Muscle of leg (tissue), 16 donors: ENCODE results near the gene LRP6. TPM values are rescaled to one million over a fixed set of nuclear protein-coding genes. Genes with fewer than 3 reads are reported as not detected.
"Not testable (repeated sequence)": the region's sequence is repeated elsewhere in the genome, so short reads cannot be mapped to it uniquely, and the experiment has no call there.

Experiments used
- DNase-seq: peaks from one replicate; pipeline ENCODE4 v3.0.0; 2013
- H3K27ac ChIP-seq: one replicate; pipeline ENCODE4 v1.5.1; 2013; ENCODE audit warnings: mild to moderate bottlenecking, low read length, control low read depth
- H3K27me3 ChIP-seq: one replicate; pipeline ENCODE4 v1.6.1; 2013; ENCODE audit warnings: low read length; ENCODE audit not compliant: control insufficient read depth, insufficient read depth
- H3K36me3 ChIP-seq: one replicate; pipeline ENCODE4 v1.6.1; 2013; ENCODE audit warnings: low read length; ENCODE audit not compliant: control insufficient read depth, insufficient read depth
- H3K4me1 ChIP-seq: one replicate; pipeline ENCODE4 v1.6.1; 2013; ENCODE audit warnings: low read length; ENCODE audit not compliant: control insufficient read depth, insufficient read depth
- H3K4me3 ChIP-seq: one replicate; pipeline ENCODE4 v1.5.1; 2013; ENCODE audit warnings: low read length, control low read depth
- H3K9me3 ChIP-seq: replicated peaks from 2 replicates; pipeline ENCODE4 v1.6.1; 2013; ENCODE audit warnings: low read depth, low read length; ENCODE audit not compliant: control insufficient read depth
- WGBS: methylation state at CpG from one replicate; pipeline ENCODE4 v1.1.5; 2013; ENCODE audit warnings: missing lambda C conversion rate; ENCODE audit not compliant: insufficient coverage; 5-methylcytosine and 5-hydroxymethylcytosine counted together
- long read RNA-seq, 11 donors: transcript quantifications; one replicate each; lab custom pipeline, GENCODE V29; 2026
- polyA plus RNA-seq, 8 donors: library from polyadenylated mRNA; unstranded; fragments of 120-200 nt; gene quantifications; one replicate each; pipeline versions ENCODE4 v1.2.1 to v1.2.3, GENCODE V29; 2013; ENCODE audit warnings: inconsistent platforms in 1 of 8, low replicate concordance in 1 of 8; ENCODE audit not compliant: insufficient read length in 8 of 8, insufficient read depth in 1 of 8
- total RNA-seq: library from RNA; stranded (reverse); fragments of 120-200 nt; gene quantifications from one replicate; pipeline ENCODE4 v1.2.4, GENCODE V29; 2013

LRP6 gene
- total RNA-seq (43.4 TPM), polyA plus RNA-seq (10 to 100 TPM; 18.8 to 39.9 (median 35.4) TPM)
- long read RNA-seq, donor 1, full-length matches to known transcripts: 1 of 1 reads
- long read RNA-seq, donor 1, partial matches to known transcripts: 0 of 1 reads
- long read RNA-seq, donor 1, other reads (novel, unspliced or antisense): 0 of 1 reads
- long read RNA-seq, donor 2: 0 reads
- long read RNA-seq, donor 3, full-length matches to known transcripts: 1 of 1 reads
- long read RNA-seq, donor 3, partial matches to known transcripts: 0 of 1 reads
- long read RNA-seq, donor 3, other reads (novel, unspliced or antisense): 0 of 1 reads
- long read RNA-seq, donor 4, full-length matches to known transcripts: 2 of 2 reads
- long read RNA-seq, donor 4, partial matches to known transcripts: 0 of 2 reads
- long read RNA-seq, donor 4, other reads (novel, unspliced or antisense): 0 of 2 reads
- long read RNA-seq, donor 5, partial matches to known transcripts: 11 of 12 reads
- long read RNA-seq, donor 5, other reads (novel, unspliced or antisense): 0 of 12 reads
- long read RNA-seq, donor 6, full-length matches to known transcripts: 3 of 3 reads
- long read RNA-seq, donor 6, partial matches to known transcripts: 0 of 3 reads
- long read RNA-seq, donor 6, other reads (novel, unspliced or antisense): 0 of 3 reads
- long read RNA-seq, donor 7, partial matches to known transcripts: 5 of 5 reads
- long read RNA-seq, donor 7, other reads (novel, unspliced or antisense): 0 of 5 reads
- long read RNA-seq, donor 8, full-length matches to known transcripts: 2 of 9 reads
- long read RNA-seq, donor 8, partial matches to known transcripts: 7 of 9 reads
- long read RNA-seq, donor 8, other reads (novel, unspliced or antisense): 0 of 9 reads
- long read RNA-seq, donor 9: 0 reads
- long read RNA-seq, donor 10, full-length matches to known transcripts: 2 of 9 reads
- long read RNA-seq, donor 10, partial matches to known transcripts: 7 of 9 reads
- long read RNA-seq, donor 10, other reads (novel, unspliced or antisense): 0 of 9 reads
- long read RNA-seq, donor 11, full-length matches to known transcripts: 1 of 1 reads
- long read RNA-seq, donor 11, partial matches to known transcripts: 0 of 1 reads
- long read RNA-seq, donor 11, other reads (novel, unspliced or antisense): 0 of 1 reads

- DNase-seq: peak; percentile 98
- Histone ChIP-seq H3K4me1 (peaks cover 8% of the 10 kb centered on the region), H3K27me3 (no peaks in the 10 kb centered on the region), H3K4me3 (peak within 1 kb of the TSS; percentile 94), H3K36me3 (no peaks in the 10 kb centered on the region), H3K9me3 (no peaks in the 10 kb centered on the region), H3K27ac (peak within 1 kb of the TSS; percentile 100)
- under 1% methylated on average over 85 of the region's 92 CpGs for WGBS
These were observed at the start of gene LRP6 for GRCh38 chr12:12266873-12267741. Gene LRP6 (minus strand): TSS chr12:12267044. CDS start chr12:12266735, 309 bp downstream.

GRCh38 chr12:12315838-12316237 is 49.0 kb upstream of the LRP6 start:
- H3K36me3 ChIP-seq: no peaks in the 10 kb centered on the region

GRCh38 chr12:12310695-12311094 is 43.9 kb upstream of the LRP6 start:
- 91% methylated on average over 5 of the region's 10 CpGs for WGBS
- not testable (repeated sequence) for DNase-seq, H3K36me3 ChIP-seq

More at GRCh38 chr12:12315838-12316237, 49.0 kb upstream of the LRP6 start:
- Histone ChIP-seq H3K4me1 (peaks cover 13% of the 10 kb centered on the region), H3K27me3 (no peaks in the 10 kb centered on the region), H3K9me3 (no peaks in the 10 kb centered on the region), H3K27ac (no peak overlapping the region), H3K4me3 (no peak overlapping the region)
- no peak for DNase-seq

GRCh38 chr12:12305568-12306300 is 38.9 kb upstream of the LRP6 start:
- Histone ChIP-seq H3K9me3 (peaks cover 3% of the 10 kb centered on the region), H3K27me3 (no peaks in the 10 kb centered on the region), H3K4me1 (no peaks in the 10 kb centered on the region), H3K36me3 (no peaks in the 10 kb centered on the region), H3K4me3 (no peak overlapping the region), H3K27ac (no peak overlapping the region)
- WGBS: 79% methylated on average over 3 of the region's 7 CpGs
- DNase-seq: no peak

More at GRCh38 chr12:12310695-12311094, 43.9 kb upstream of the LRP6 start:
- H3K27me3 ChIP-seq, H3K4me3 ChIP-seq, H3K9me3 ChIP-seq, H3K4me1 ChIP-seq, H3K27ac ChIP-seq: not testable (repeated sequence)

DNA sequence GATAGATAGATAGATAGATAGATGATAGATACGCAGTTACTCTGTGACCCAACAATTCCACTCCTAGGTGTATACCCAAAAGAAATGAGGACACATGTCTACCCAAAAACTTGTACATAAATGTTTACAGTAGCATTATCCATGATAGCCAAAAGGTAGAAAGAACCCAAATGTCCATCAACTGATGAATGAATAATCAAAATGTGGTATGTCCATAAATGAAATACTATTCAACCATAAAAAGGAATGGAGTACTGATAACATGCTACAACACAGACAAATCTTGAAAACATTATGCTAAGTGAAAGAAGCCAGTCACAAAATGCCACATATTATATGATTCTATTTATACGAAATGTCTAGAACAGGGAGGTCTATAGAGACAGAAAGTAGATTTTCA is 36.1 kb upstream of the LRP6 start:
- WGBS: no CpG with 5 or more reads among the region's 2 CpGs
- Histone ChIP-seq H3K4me3 (no peak overlapping the region), H3K9me3 (peaks cover 3% of the 10 kb centered on the region), H3K27ac (no peak overlapping the region), H3K27me3 (no peaks in the 10 kb centered on the region), H3K36me3 (no peaks in the 10 kb centered on the region), H3K4me1 (no peaks in the 10 kb centered on the region)
- DNase-seq: no peak

GRCh38 chr12:12301122-12301521 is 34.3 kb upstream of the LRP6 start:
- Histone ChIP-seq H3K36me3 (no peaks in the 10 kb centered on the region), H3K9me3 (peaks cover 3% of the 10 kb centered on the region), H3K4me3 (no peak overlapping the region), H3K27me3 (peaks cover 2% of the 10 kb centered on the region), H3K4me1 (no peaks in the 10 kb centered on the region), H3K27ac (no peak overlapping the region)
- DNase-seq: no peak
- no CpG with 5 or more reads among the region's 2 CpGs for WGBS

- Histone ChIP-seq H3K36me3 (no peaks in the 10 kb centered on the region), H3K27ac (no peak overlapping the region), H3K4me3 (no peak overlapping the region), H3K9me3 (no peaks in the 10 kb centered on the region), H3K4me1 (peaks cover 4% of the 10 kb centered on the region), H3K27me3 (peaks cover 2% of the 10 kb centered on the region)
- 81% methylated on average over 5 of the region's 8 CpGs for WGBS
- no peak for DNase-seq
These were observed 30.5 kb upstream of the LRP6 start for GRCh38 chr12:12297201-12297830.

GRCh38 chr12:12294215-12295005 is 27.6 kb upstream of the LRP6 start:
- H3K27me3 ChIP-seq: peaks cover 2% of the 10 kb centered on the region
- 70% methylated on average over 2 of the region's 5 CpGs for WGBS
- no peak overlapping the region for H3K27ac ChIP-seq
- DNase-seq: no peak
- peaks cover 4% of the 10 kb centered on the region for H3K4me1 ChIP-seq
- H3K4me3 ChIP-seq: no peak overlapping the region
- no peaks in the 10 kb centered on the region for H3K9me3 ChIP-seq
- H3K36me3 ChIP-seq: no peaks in the 10 kb centered on the region
